SKM-1 treated with dmso at 0.1 percent for 144 hours (cell line): ENCODE measurements around the gene MPST.

Experiments
- DNase-seq: peaks from one replicate; lab custom pipeline; 2025; ENCODE audit not compliant: unreplicated experiment; lab: John Stamatoyannopoulos, UW

The MPST gene

GRCh38 chr22:37043828-37044538 is 24.4 kb downstream of the MPST start:
- peak; percentile 72 for DNase-seq

- DNase-seq: no peak
These were observed 25.4 kb downstream of the MPST start for GRCh38 chr22:37044634-37045625.

DNA sequence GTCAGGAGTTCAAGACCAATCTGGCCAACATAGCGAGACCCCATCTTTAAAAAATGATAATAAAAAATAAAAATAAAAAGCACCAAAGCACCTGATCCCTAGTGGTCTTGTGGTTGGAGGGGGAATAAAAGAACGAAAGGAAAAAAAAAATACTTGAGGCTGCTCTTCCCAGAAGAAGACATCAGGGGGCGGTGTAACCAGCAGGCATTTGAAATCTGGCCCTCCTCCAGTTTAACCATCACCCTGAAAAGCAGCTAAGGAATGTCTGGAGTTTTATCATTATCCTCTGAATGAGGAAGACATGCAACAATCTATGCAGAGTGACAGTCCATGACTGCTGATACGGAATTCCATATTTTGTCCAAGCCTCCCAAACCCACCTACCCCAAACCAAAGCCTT is 26.4 kb downstream of the MPST start:
- no peak for DNase-seq

- no peak for DNase-seq
These were observed 27.0 kb downstream of the MPST start for GRCh38 chr22:37046589-37046988.

DNA sequence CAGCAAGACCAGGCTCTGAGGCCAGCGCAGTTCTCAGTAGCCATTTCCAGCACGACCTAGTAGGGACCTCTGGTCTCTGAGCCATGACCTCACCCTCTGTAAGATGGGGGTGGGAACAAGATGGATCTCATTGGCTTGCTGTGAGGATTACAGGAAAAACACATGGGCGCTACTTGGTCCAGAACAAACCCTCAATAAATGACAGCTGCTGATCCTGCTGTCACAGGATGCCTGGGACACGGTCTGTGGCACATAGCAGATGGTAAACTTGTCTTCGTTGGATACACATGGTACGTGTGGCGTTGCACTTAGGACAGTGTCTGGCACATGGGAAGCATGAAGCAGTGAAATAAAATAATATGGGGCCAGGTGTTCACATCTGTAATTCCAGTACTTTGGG is 27.5 kb downstream of the MPST start:
- no peak for DNase-seq

DNA sequence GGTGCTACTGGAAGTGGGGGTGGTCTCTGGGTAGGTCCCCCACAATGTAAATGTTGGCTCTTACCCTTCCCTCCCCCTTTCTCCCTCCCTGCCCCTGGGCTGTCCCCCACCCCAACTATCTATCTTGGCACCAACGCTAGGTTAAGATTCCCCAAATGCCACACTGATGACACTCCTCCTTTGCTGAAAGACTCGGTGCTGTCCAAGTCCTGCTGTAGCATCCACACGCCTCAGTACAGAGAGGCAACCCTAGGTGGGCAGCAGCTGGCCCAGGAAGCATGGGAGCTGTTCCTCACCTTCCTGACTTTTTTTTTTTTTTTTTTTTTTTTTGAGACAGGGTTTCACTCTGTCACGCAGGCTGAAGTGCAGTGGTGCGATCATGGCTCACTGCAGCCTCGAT is 28.6 kb downstream of the MPST start:
- no peak for DNase-seq

DNA sequence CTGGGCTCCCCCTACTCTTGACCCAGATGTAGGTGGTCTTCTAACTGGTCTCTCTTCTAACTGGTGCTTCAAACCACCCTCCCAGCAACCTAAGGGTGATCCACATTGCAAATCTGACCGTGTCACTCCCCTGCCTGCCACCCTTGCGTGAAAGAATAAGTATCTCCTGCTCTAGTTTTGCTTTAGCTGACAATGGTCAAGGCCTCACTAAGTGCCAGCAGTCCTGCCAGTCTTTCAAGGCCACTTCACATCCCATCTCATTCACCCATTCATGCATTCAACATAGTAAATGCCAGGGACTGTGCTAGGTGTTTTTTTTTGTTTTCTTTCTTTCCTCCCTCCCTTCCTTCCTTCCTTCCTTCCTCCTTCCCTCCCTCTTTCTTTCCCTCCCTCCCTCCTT is 29.7 kb downstream of the MPST start:
- no peak for DNase-seq

GRCh38 chr22:37050913-37051312 is 31.4 kb downstream of the MPST start:
- no peak for DNase-seq

DNA sequence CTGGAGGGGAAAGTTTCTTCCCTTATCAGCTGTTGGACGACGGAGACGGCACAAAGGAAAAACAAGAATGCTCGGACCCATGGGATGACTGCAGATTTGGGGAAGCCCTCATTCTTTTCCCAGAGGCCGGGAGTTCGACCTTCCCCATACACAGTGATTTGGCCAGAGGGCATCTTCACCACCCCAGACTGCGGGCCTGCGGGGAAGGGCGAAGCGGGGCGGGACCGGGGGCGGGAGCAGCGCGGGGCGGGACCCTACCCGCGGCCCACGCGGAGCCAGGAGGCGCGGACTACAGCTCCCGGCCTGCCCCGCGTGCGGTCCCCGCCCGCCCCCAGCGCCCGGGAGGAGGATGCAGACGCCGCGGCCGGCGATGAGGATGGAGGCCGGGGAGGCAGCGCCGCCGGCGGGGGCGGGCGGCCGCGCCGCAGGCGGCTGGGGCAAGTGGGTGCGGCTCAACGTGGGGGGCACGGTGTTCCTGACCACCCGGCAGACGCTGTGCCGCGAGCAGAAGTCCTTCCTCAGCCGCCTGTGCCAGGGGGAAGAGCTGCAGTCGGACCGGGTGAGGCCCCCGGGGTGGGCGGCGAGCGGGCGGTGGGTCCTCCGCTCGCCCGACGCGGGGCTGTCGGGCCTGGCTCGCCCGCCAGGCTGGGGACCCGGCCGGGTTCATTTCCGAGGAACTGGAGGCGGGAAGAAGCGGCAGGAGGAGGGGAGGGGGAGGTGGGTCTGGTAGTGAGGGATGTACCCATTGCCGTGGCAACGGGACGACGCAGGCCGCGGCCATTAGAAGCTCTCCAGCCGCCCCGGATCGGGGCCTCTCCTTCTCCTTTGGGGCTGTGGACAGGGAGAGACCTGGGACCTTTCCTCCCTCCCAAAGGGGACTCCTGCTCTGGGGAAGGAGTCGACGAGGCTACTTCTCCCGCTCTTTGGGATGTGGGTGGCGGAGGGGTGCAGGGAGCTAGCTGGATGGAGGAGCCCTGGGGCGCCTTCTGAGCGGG is 32.1 kb downstream of the MPST start, which contains the start of gene KCTD17:
TSS of gene KCTD17 (plus strand) at position 352 of the 995 bp plus-strand sequence. CDS start at position 371, 19 bp downstream.
- no peak for DNase-seq

- no peak for DNase-seq
These were observed 33.1 kb downstream of the MPST start for GRCh38 chr22:37052386-37053309.

DNA sequence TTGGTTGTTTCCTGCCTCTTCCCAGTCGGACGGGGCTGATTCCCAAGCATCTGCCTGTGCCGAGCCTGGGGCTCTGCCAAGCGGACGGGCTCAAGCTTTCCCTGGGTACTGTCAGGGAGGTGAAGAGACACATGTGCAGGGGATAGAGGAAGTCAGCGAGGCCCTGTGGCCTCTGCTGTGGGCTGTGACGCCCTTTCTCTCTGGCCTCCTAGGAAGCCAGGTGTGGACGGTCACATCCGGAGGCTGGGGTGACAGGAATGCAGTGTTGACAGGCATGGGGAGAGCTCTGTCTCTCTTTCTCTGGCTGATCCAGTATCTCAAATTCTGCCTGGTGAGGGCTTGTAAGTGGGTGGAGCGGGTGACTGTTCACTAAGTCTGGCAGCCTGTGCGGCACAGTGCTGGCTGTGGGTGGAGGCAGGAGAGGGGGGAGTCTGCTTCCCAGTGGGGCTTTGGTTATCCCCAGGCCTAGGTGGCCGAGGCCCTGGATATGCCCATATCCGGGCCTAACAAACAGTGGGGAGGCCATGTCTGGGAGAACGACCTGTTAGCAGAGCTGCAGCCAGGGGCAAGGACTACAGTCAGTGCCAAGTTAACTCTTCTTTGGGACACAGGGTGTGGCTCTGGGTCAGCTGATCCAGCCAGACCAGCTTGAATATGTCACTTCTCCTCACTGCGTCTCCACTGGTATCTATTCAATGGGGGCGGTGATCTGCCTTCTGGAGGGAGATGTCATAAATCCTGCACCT is 33.9 kb downstream of the MPST start:
- no peak for DNase-seq

DNA sequence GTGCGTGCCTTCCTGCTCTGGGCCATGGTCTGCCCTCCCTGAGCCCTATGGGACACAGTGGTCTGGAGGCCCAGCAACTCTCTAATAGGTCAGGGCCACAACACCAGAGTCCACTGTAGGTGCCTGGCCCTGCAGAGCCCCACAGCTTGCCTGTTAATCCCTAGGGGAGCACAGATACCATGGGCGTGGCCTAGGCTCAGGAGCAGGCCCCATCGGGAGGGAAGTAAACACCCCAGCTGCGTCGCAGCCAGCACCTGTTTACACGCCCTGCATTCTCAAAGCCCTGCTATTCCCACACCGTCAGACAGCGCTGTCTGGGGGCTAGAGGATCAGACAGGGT is 34.5 kb downstream of the MPST start:
- no peak for DNase-seq

- DNase-seq: no peak
These were observed 35.2 kb downstream of the MPST start for GRCh38 chr22:37054600-37055365.

GRCh38 chr22:37056246-37056645 is 36.7 kb downstream of the MPST start:
- no peak for DNase-seq

DNA sequence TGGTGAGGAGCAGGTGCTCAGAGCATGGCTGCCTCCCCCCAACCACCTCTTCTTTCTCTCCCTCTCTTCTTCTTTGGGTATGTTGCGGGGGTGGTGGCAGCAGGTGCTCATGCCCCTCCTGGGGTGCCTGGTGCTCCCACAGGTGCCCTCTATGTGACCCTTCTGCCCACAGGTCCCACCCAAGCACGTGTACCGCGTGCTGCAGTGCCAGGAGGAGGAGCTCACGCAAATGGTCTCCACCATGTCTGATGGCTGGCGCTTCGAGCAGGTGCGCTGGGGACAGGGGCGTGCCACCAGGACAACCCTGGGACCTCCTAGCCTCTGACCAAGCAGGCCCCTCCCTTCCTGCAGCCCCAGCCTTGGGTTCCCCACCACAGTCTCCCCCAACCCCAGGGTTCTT is 37.7 kb downstream of the MPST start:
- DNase-seq: no peak

DNA sequence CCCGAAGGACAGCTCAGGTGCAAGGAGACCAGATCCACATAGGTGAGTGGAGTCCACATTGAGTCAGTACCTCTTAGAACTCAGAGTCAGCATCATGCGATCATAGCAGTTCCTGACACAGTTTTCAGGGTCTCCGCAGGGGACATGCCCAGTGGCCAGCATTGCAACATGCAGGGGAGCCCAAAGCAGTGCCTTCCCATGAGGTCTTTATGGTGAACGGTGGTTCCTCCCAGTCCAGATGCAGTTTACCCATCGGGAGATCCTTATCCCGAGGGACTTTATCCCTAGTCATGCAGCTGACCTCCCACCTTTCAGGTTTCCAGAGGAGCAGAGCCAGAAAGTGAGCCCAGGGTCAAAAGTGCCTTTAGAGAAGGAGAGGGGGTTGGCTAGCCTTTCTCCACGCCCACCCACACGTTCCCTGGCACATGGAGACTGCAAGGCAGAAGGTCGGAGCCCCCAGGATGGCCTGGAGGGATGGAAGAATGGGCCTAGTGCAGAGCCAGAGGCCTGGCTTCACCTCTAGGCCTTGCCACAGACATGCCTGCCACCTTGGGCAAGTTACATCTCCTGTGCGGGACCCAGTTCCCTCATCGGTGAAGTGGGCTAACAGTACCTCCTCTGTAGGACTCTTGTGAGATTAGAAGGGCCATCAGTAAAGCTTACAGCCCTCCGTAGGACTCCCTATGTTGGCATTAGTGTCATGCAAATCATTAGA is 38.4 kb downstream of the MPST start:
- no peak for DNase-seq

- no peak for DNase-seq
These were observed 39.6 kb downstream of the MPST start for GRCh38 chr22:37058917-37059701.
